OCI-LY7 (cell line): ENCODE measurements around the gene SHISA5. TPM values are rescaled to one million over a fixed set of nuclear protein-coding genes. Genes with fewer than 3 reads are reported as not detected.

Experiments
- BruUV-seq: library from RNA; stranded (reverse); fragments of 400-500 nt; replicated peaks from 2 replicates; lab custom pipeline; 2021; lab: Mats Ljungman, UMichigan
- CTCF ChIA-PET: fragments of 300-600 bp; sonication (Branson Sonifier 250); formaldehyde crosslinking; loops from one replicate; lab custom pipeline; 2022; ENCODE audit warnings: antibody characterized with exemption; ENCODE audit not compliant: unreplicated experiment; lab: Charles Lee
- POLR2A ChIA-PET: fragments of 300-600 bp; sonication (Branson Sonifier 250); formaldehyde crosslinking; loops from one replicate; lab custom pipeline; 2022; ENCODE audit warnings: antibody characterized with exemption; lab: Charles Lee
- DNase-seq: peaks from one replicate; pipeline ENCODE4 v3.0.0-alpha.2; 2015; ENCODE audit warnings: low spot score
- H2AFZ ChIP-seq: fragments of 200-600 bp; sonication (generic), shearing (Covaris generic); 2 replicates; pipeline ENCODE4 v1.6.1; 2014; ENCODE audit warnings: mild to moderate bottlenecking, antibody characterized with exemption, low read length, moderate library complexity
- H3K27ac ChIP-seq: fragments of 200-600 bp; sonication (generic); 2 replicates; pipeline ENCODE4 v1.5.1; 2014; ENCODE audit warnings: mixed run types, low read depth, mild to moderate bottlenecking, moderate library complexity, low read length, inconsistent platforms; ENCODE audit not compliant: poor library complexity, severe bottlenecking
- H3K36me3 ChIP-seq: fragments of 200-600 bp; sonication (generic); 2 replicates; pipeline ENCODE4 v1.6.1; 2014; ENCODE audit warnings: mild to moderate bottlenecking, antibody characterized with exemption, low read length, moderate library complexity, mixed read lengths; ENCODE audit not compliant: insufficient read depth
- H3K4me1 ChIP-seq: fragments of 200-600 bp; sonication (generic); 2 replicates; pipeline ENCODE4 v1.5.1; 2014; ENCODE audit warnings: mild to moderate bottlenecking, low read length; ENCODE audit not compliant: insufficient read depth, poor library complexity, severe bottlenecking
- H3K4me2 ChIP-seq: fragments of 200-600 bp; sonication (generic); 2 replicates; pipeline ENCODE4 v1.6.1; 2014; ENCODE audit warnings: mild to moderate bottlenecking, low read length
- H3K4me3 ChIP-seq: fragments of 200-600 bp; sonication (generic); 2 replicates; pipeline ENCODE4 v1.5.1; 2014; ENCODE audit warnings: mild to moderate bottlenecking, low read depth, low read length; ENCODE audit not compliant: poor library complexity, severe bottlenecking
- H3K79me2 ChIP-seq: fragments of 200-600 bp; sonication (generic); 2 replicates; pipeline ENCODE4 v1.6.1; 2016; ENCODE audit warnings: low read depth, mild to moderate bottlenecking, low read length, moderate library complexity, mixed read lengths; ENCODE audit not compliant: insufficient read depth
- H3K9me2 ChIP-seq: fragments of 200-600 bp; sonication (generic); 2 replicates; pipeline ENCODE4 v1.6.1; 2016; ENCODE audit warnings: mild to moderate bottlenecking, low read length, mixed read lengths; ENCODE audit not compliant: insufficient read depth
- H3K9me3 ChIP-seq: fragments of 200-600 bp; sonication (generic); 2 replicates; pipeline ENCODE4 v1.6.1; 2014; ENCODE audit warnings: mild to moderate bottlenecking, mixed run types, low read length, mixed read lengths
- H4K20me1 ChIP-seq: fragments of 200-600 bp; sonication (generic); 2 replicates; pipeline ENCODE4 v1.6.1; 2014; ENCODE audit warnings: mild to moderate bottlenecking, antibody characterized with exemption, low read length, moderate library complexity, mixed read lengths; ENCODE audit not compliant: insufficient read depth
- EZH2phosphoT487 ChIP-seq: fragments of 200-600 bp; sonication (generic); IDR thresholded peaks from 2 replicates; pipeline ENCODE4 v1.6.1; 2018; ENCODE audit warnings: low read depth, borderline replicate concordance, mild to moderate bottlenecking, mixed run types, antibody characterized with exemption, low read length, moderate library complexity, mixed read lengths
- intact Hi-C: fragments of 100-400 bp; cut with micrococcal nuclease; formaldehyde crosslinking; loops from one replicate; pipeline ENCODE4 v1.10.0; 2022; ENCODE audit not compliant: unreplicated experiment
- total RNA-seq, 2 experiments: library from RNA; depleted of rRNA in 1 of 2; stranded (reverse); fragments of >200 nt in 1 of 2; shearing (Covaris generic) in 1 of 2; gene quantifications; 2 replicates each; pipeline ENCODE4 v1.2.3, GENCODE V29; 2014 to 2022
- TF ChIP-seq, protein P1 (sequence below): fragments of 200-600 bp; sonication (generic); conservative IDR thresholded peaks from 2 replicates; pipeline ENCODE4 v1.5.1; 2014; ENCODE audit warnings: mild to moderate bottlenecking, antibody characterized with exemption, low read length, moderate library complexity, mixed read lengths

Gene SHISA5
- total RNA-seq, 2 experiments from 2014 or later, result 97.3 to 102 TPM

- Histone ChIP-seq H3K9me2 (no peaks in the 10 kb centered on the region), H4K20me1 (no peaks in the 10 kb centered on the region; the same call in 1 of the 2 replicates), H2AFZ (peak overlapping the region; percentile 24; the same call in 1 of the 2 replicates), H3K36me3 (peaks cover 19% of the 10 kb centered on the region), H3K4me1 (peaks cover 53% of the 10 kb centered on the region), H3K27ac (peak overlapping the region; percentile 84), H3K9me3 (no peaks in the 10 kb centered on the region), H3K4me2 (peak overlapping the region; percentile 67), H3K79me2 (peaks cover 38% of the 10 kb centered on the region), H3K4me3 (peak overlapping the region; percentile 76)
- no peak for DNase-seq
- ChIA-PET POLR2A (interaction anchor here (0.8 to 2.8 kb wide), 9 partner anchors 10 to 61 kb away, joined by 3 to 19 read pairs (median 5); partner anchors contain the start of genes ATRIP, CCDC51 and TMA7), CTCF (interaction anchor here (0.5 to 2.0 kb wide), 7 partner anchors 13 to 556 kb away, joined by 3 to 9 read pairs (median 4); partner anchors contain the start of gene ATRIP)
- BruUV-seq, result TSS peak; percentile 89
- intact Hi-C loops, result loop anchor here (2.0 kb wide), 1 partner anchor 32 kb away; the partner anchor contains the start of genes CCDC51 and TMA7
- TF ChIP-seq, protein P1, sequence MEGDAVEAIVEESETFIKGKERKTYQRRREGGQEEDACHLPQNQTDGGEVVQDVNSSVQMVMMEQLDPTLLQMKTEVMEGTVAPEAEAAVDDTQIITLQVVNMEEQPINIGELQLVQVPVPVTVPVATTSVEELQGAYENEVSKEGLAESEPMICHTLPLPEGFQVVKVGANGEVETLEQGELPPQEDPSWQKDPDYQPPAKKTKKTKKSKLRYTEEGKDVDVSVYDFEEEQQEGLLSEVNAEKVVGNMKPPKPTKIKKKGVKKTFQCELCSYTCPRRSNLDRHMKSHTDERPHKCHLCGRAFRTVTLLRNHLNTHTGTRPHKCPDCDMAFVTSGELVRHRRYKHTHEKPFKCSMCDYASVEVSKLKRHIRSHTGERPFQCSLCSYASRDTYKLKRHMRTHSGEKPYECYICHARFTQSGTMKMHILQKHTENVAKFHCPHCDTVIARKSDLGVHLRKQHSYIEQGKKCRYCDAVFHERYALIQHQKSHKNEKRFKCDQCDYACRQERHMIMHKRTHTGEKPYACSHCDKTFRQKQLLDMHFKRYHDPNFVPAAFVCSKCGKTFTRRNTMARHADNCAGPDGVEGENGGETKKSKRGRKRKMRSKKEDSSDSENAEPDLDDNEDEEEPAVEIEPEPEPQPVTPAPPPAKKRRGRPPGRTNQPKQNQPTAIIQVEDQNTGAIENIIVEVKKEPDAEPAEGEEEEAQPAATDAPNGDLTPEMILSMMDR, result no peak
- no peak for TF ChIP-seq EZH2phosphoT487
Observed at GRCh38 chr3:48472673-48472922, 31.4 kb downstream of the SHISA5 start.

DNA sequence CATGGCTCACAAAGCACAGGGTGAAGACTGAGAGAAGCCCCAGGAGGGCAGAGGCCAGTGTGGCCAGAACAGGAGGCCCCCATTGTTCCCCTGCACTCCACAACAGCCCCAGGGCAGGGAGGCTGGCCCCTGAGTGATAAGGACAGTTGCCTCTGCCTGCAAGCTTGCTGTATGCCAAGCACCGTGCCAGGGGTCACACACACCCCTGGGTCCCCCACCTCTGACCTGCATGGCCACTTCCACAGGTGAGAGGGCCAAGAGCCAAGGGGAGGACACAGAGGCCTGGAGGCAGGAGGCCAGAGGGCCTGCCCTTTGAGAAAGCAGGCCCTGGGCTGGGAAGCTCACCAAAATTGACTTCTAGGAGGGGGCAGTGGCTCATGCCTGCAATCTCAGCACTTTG lies 33.7 kb downstream of the SHISA5 start:
- BruUV-seq, result no TSS peak
- POLR2A ChIA-PET, result interaction anchor here (1.0 kb wide), 1 partner anchor 24 kb away, joined by 3 read pairs; the partner anchor contains the start of gene ATRIP
- H3K4me1 ChIP-seq, result peaks cover 71% of the 10 kb centered on the region
- CTCF ChIA-PET, result no interaction called here
- no peaks in the 10 kb centered on the region; the same call in 1 of the 2 replicates for H4K20me1 ChIP-seq
- peak overlapping the region; percentile 53 for H3K27ac ChIP-seq
- H3K4me2 ChIP-seq, result peak overlapping the region; percentile 60
- no peak for DNase-seq
- H3K79me2 ChIP-seq, result peaks cover 51% of the 10 kb centered on the region
- intact Hi-C loops, result no loop called here
- TF ChIP-seq, protein P1, result no peak
- no peak for TF ChIP-seq EZH2phosphoT487
- no peak overlapping the region for H2AFZ ChIP-seq
- H3K4me3 ChIP-seq, result peak overlapping the region; percentile 16
- peaks cover 33% of the 10 kb centered on the region for H3K36me3 ChIP-seq
- H3K9me3 ChIP-seq, result no peaks in the 10 kb centered on the region
- no peaks in the 10 kb centered on the region for H3K9me2 ChIP-seq
